ENCODE data around the gene MOCS1.

Gene MOCS1

GRCh38 chr6:39887692-39888450 is 46.4 kb downstream of the MOCS1 start:
- H3K4me1 ChIP-seq (ENCODE audit: insufficient read depth, low read length): no peaks in the 10 kb centered on the region
- no peak overlapping the region for H3K9ac ChIP-seq (ENCODE audit: low read depth, low read length)
- H3K4me3 ChIP-seq (ENCODE audit: low read length): no peak overlapping the region
- no peaks in the 10 kb centered on the region for H3K36me3 ChIP-seq (ENCODE audit: insufficient read depth, low read length)
- 68% methylated on average over 14 of the region's 14 CpGs for whole genome bisulfite sequencing
- no peaks in the 10 kb centered on the region for H3K9me3 ChIP-seq (ENCODE audit: insufficient read depth, low read depth, low read length)
- H3K27ac ChIP-seq (ENCODE audit: low read depth, low read length): no peak overlapping the region
- H3K27me3 ChIP-seq (ENCODE audit: insufficient read depth, low read length): no peaks in the 10 kb centered on the region

- 83% methylated on average over 2 of the region's 2 CpGs for WGBS
- H3K9ac ChIP-seq (ENCODE audit: low read depth, low read length): no peak overlapping the region
- H3K27ac ChIP-seq (ENCODE audit: low read depth, low read length): no peak overlapping the region
- H3K4me3 ChIP-seq (ENCODE audit: low read length): no peak overlapping the region
- H3K9me3 ChIP-seq (ENCODE audit: insufficient read depth, low read depth, low read length): no peaks in the 10 kb centered on the region
- H3K36me3 ChIP-seq (ENCODE audit: insufficient read depth, low read length): no peaks in the 10 kb centered on the region
- no peaks in the 10 kb centered on the region; the same call in 1 of the 2 replicates for H3K4me1 ChIP-seq (ENCODE audit: insufficient read depth, low read length)
- H3K27me3 ChIP-seq (ENCODE audit: insufficient read depth, low read length): no peaks in the 10 kb centered on the region
Observed at GRCh38 chr6:39886871-39887270, 47.4 kb downstream of the MOCS1 start.

GRCh38 chr6:39885691-39886090 is 48.6 kb downstream of the MOCS1 start:
- Histone ChIP-seq H3K27ac (ENCODE audit: low read depth, low read length) (no peak overlapping the region), H3K9me3 (ENCODE audit: insufficient read depth, low read depth, low read length) (no peaks in the 10 kb centered on the region), H3K9ac (ENCODE audit: low read depth, low read length) (no peak overlapping the region), H3K4me1 (ENCODE audit: insufficient read depth, low read length) (no peaks in the 10 kb centered on the region; the same call in 1 of the 2 replicates), H3K36me3 (ENCODE audit: insufficient read depth, low read length) (no peaks in the 10 kb centered on the region), H3K4me3 (ENCODE audit: low read length) (no peak overlapping the region), H3K27me3 (ENCODE audit: insufficient read depth, low read length) (no peaks in the 10 kb centered on the region)
- 84% methylated on average over 7 of the region's 7 CpGs for WGBS

DNA sequence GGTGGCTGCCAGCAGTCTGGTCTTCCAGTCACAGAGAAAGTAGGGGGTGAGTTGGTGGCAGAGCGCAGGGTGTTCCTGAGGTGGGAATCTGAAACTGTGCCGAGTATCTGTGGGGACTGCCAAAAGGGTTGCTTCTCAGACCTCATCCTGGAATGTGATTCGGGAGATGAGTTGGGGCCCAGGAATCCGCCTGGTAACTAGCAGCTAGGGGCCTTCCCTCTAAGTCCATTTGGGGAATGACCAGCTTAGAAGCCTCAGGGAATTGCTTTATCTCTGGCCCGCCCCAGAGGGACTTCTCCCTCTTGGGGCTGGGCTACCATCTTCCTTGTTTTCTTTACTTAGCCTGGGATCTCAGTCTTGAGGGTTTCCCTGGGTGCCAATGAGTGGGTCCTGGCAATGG is 49.6 kb downstream of the MOCS1 start:
- WGBS: 85% methylated on average over 5 of the region's 5 CpGs
- H3K36me3 ChIP-seq (ENCODE audit: insufficient read depth, low read length): no peaks in the 10 kb centered on the region
- H3K27me3 ChIP-seq (ENCODE audit: insufficient read depth, low read length): no peaks in the 10 kb centered on the region
- no peaks in the 10 kb centered on the region; the same call in 1 of the 2 replicates for H3K4me1 ChIP-seq (ENCODE audit: insufficient read depth, low read length)
- no peak overlapping the region for H3K4me3 ChIP-seq (ENCODE audit: low read length)
- H3K9ac ChIP-seq (ENCODE audit: low read depth, low read length): no peak overlapping the region
- H3K9me3 ChIP-seq (ENCODE audit: insufficient read depth, low read depth, low read length): no peaks in the 10 kb centered on the region
- H3K27ac ChIP-seq (ENCODE audit: low read depth, low read length): no peak overlapping the region

DNA sequence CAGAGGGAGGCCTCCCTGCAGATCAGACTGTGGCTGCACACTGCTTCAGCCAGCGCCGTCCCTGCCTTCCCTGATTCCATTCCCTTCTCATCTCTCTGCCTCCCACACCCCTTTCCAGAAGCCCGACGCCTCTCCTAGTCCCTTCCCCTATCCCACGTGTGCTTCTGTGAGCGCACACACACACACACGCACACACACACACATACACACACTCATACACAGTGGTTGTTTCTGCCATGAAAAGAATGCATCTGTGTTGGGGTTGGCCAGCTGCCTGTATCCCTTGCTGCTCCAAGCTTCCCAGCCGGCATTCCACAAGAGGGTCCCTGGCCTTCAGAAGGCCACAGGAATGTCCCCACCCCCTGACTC is 51.7 kb downstream of the MOCS1 start:
- Histone ChIP-seq H3K4me3 (ENCODE audit: low read length) (no peak overlapping the region), H3K9ac (ENCODE audit: low read depth, low read length) (no peak overlapping the region), H3K27ac (ENCODE audit: low read depth, low read length) (no peak overlapping the region), H3K4me1 (ENCODE audit: insufficient read depth, low read length) (no peaks in the 10 kb centered on the region; the same call in 1 of the 2 replicates), H3K36me3 (ENCODE audit: insufficient read depth, low read length) (no peaks in the 10 kb centered on the region), H3K9me3 (ENCODE audit: insufficient read depth, low read depth, low read length) (no peaks in the 10 kb centered on the region), H3K27me3 (ENCODE audit: insufficient read depth, low read length) (no peaks in the 10 kb centered on the region)
- 86% methylated on average over 8 of the region's 8 CpGs for WGBS

GRCh38 chr6:39881851-39882530 is 52.3 kb downstream of the MOCS1 start:
- Histone ChIP-seq H3K4me3 (ENCODE audit: low read length) (no peak overlapping the region), H3K4me1 (ENCODE audit: insufficient read depth, low read length) (no peaks in the 10 kb centered on the region; the same call in 1 of the 2 replicates), H3K9ac (ENCODE audit: low read depth, low read length) (no peak overlapping the region), H3K36me3 (ENCODE audit: insufficient read depth, low read length) (no peaks in the 10 kb centered on the region), H3K27ac (ENCODE audit: low read depth, low read length) (no peak overlapping the region), H3K27me3 (ENCODE audit: insufficient read depth, low read length) (no peaks in the 10 kb centered on the region), H3K9me3 (ENCODE audit: insufficient read depth, low read depth, low read length) (no peaks in the 10 kb centered on the region)
- 88% methylated on average over 14 of the region's 16 CpGs for WGBS

DNA sequence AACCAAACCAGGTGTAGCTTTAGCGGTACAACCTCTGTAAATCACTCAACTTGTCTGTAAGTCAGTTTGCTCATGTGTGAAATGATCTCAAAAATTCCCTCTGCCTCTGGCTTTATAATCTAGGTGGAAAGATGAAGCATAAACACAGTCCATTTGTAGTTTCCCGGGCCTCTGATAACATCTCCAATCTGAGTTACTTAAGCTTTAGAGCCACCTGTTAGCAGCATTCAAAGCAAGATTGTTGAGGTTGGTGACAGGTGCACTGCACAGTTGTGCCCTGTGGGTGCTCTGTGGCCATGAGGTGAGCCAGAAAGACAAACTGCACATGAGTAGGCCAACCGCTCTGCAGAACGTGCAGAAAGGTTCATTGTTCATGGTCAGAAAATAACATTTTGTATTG is 53.7 kb downstream of the MOCS1 start:
- H3K9ac ChIP-seq (ENCODE audit: low read depth, low read length): no peak overlapping the region
- H3K27me3 ChIP-seq (ENCODE audit: insufficient read depth, low read length): no peaks in the 10 kb centered on the region
- no peak overlapping the region for H3K4me3 ChIP-seq (ENCODE audit: low read length)
- no peaks in the 10 kb centered on the region; the same call in 1 of the 2 replicates for H3K4me1 ChIP-seq (ENCODE audit: insufficient read depth, low read length)
- H3K9me3 ChIP-seq (ENCODE audit: insufficient read depth, low read depth, low read length): no peaks in the 10 kb centered on the region
- WGBS: 94% methylated on average over 4 of the region's 4 CpGs
- H3K36me3 ChIP-seq (ENCODE audit: insufficient read depth, low read length): no peaks in the 10 kb centered on the region
- H3K27ac ChIP-seq (ENCODE audit: low read depth, low read length): no peak overlapping the region

GRCh38 chr6:39879535-39879934 is 54.7 kb downstream of the MOCS1 start:
- no peak overlapping the region for H3K9ac ChIP-seq (ENCODE audit: low read depth, low read length)
- 91% methylated on average over 3 of the region's 3 CpGs for WGBS
- H3K4me1 ChIP-seq (ENCODE audit: insufficient read depth, low read length): no peaks in the 10 kb centered on the region; the same call in 1 of the 2 replicates
- no peaks in the 10 kb centered on the region for H3K9me3 ChIP-seq (ENCODE audit: insufficient read depth, low read depth, low read length)
- H3K27ac ChIP-seq (ENCODE audit: low read depth, low read length): no peak overlapping the region
- no peak overlapping the region for H3K4me3 ChIP-seq (ENCODE audit: low read length)
- no peaks in the 10 kb centered on the region for H3K27me3 ChIP-seq (ENCODE audit: insufficient read depth, low read length)
- H3K36me3 ChIP-seq (ENCODE audit: insufficient read depth, low read length): no peaks in the 10 kb centered on the region

- 90% methylated on average over 3 of the region's 3 CpGs for WGBS
- Histone ChIP-seq H3K27ac (ENCODE audit: low read depth, low read length) (no peak overlapping the region), H3K36me3 (ENCODE audit: insufficient read depth, low read length) (no peaks in the 10 kb centered on the region), H3K9ac (ENCODE audit: low read depth, low read length) (no peak overlapping the region), H3K9me3 (ENCODE audit: insufficient read depth, low read depth, low read length) (no peaks in the 10 kb centered on the region), H3K4me1 (ENCODE audit: insufficient read depth, low read length) (no peaks in the 10 kb centered on the region), H3K27me3 (ENCODE audit: insufficient read depth, low read length) (no peaks in the 10 kb centered on the region), H3K4me3 (ENCODE audit: low read length) (no peak overlapping the region)
Observed at GRCh38 chr6:39876826-39877225, 57.4 kb downstream of the MOCS1 start.

DNA sequence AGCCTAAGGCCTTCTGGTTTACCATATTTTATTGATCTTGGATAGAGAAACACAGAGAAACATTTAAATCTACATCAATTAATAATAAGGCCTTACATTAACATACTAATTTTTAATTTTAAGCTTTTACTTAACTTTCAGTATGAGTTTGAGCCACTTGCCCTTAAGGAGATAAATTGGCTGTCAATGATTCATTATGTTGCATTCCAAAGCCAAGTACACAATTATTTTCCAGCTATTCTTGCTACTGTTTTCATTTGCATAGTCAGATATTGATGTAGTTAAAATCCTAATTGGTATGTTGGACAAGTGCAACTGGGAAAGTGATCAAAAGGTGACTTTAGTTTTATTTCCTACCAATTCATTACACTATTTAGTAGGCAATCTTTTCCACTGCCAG is 58.2 kb downstream of the MOCS1 start:
- no peaks in the 10 kb centered on the region for H3K9me3 ChIP-seq (ENCODE audit: insufficient read depth, low read depth, low read length)
- no peaks in the 10 kb centered on the region for H3K36me3 ChIP-seq (ENCODE audit: insufficient read depth, low read length)
- no peaks in the 10 kb centered on the region for H3K27me3 ChIP-seq (ENCODE audit: insufficient read depth, low read length)
- no peak overlapping the region for H3K4me3 ChIP-seq (ENCODE audit: low read length)
- no peak overlapping the region for H3K27ac ChIP-seq (ENCODE audit: low read depth, low read length)
- no peak overlapping the region for H3K9ac ChIP-seq (ENCODE audit: low read depth, low read length)
- no peaks in the 10 kb centered on the region for H3K4me1 ChIP-seq (ENCODE audit: insufficient read depth, low read length)

DNA sequence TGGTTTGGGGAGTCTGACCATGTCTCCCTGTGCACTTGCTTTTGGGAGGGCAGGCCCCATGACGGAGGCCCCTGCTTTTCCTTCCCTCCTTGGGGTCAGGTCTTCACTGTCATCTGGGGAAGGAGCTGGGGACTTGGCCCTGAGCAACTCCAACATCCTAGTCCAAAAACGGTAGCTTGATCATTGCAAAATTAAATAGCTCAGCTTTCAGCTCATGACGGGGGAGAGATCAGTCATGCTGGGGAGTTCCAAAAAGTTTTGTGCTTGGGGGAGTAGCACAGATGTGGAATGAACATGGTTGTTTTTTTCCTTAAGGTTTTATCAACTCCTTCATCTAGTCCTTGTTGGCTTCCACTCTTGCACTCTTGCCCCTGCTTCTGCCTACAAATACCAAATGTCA is 60.8 kb downstream of the MOCS1 start:
- Histone ChIP-seq H3K9me3 (ENCODE audit: insufficient read depth, low read depth, low read length) (no peaks in the 10 kb centered on the region), H3K9ac (ENCODE audit: low read depth, low read length) (no peak overlapping the region), H3K36me3 (ENCODE audit: insufficient read depth, low read length) (no peaks in the 10 kb centered on the region), H3K27me3 (ENCODE audit: insufficient read depth, low read length) (no peaks in the 10 kb centered on the region), H3K4me1 (ENCODE audit: insufficient read depth, low read length) (no peaks in the 10 kb centered on the region), H3K27ac (ENCODE audit: low read depth, low read length) (no peak overlapping the region), H3K4me3 (ENCODE audit: low read length) (no peak overlapping the region)
- 90% methylated on average over 3 of the region's 3 CpGs for WGBS

All from HUES64 (cell line).